K562 (cell line): ENCODE results near the gene ADIG. TPM values are rescaled to one million over a fixed set of nuclear protein-coding genes. Genes with fewer than 3 reads are reported as not detected.

Source experiments
- ATAC-seq: fragments of 200-7000 bp; cut with Tn5 transposase; 3 replicates; pipeline ENCODE4 v1.9.1; 2020; ENCODE audit warnings: moderate library complexity
- BruUV-seq: library from RNA; stranded (reverse); fragments of 400-500 nt; replicated peaks from 2 replicates; lab custom pipeline; 2021; lab: Mats Ljungman, UMichigan
- CTCF ChIA-PET: fragments of 300-600 bp; formaldehyde crosslinking; extraction: SDS; loops from one replicate; lab custom pipeline; 2021; ENCODE audit warnings: low intra/inter-chr PET ratio; lab: Yijun Ruan, JAX
- POLR2A ChIA-PET: fragments of 300-600, 350-650 bp; sonication (Branson Sonifier 250); formaldehyde crosslinking; extraction: SDS; loops from one replicate; lab custom pipeline; 2021; ENCODE audit warnings: antibody characterized with exemption, inconsistent platforms; lab: Yijun Ruan, JAX
- DNase-seq, 4 experiments: peaks; one replicate each; pipeline versions ENCODE4 v3.0.0 to v3.0.0-alpha.2; 2011 to 2018; ENCODE audit warnings: low spot score in 3 of 4, mixed read lengths in 3 of 4; ENCODE audit errors: extremely low read depth in 1 of 4
- FAIRE-seq: peaks from 2 replicates; lab custom pipeline; 2011; peaks lifted over from hg19 to GRCh38; lab: Jason Lieb, UNC
- H2AFZ ChIP-seq: 2 replicates; pipeline ENCODE4 v1.6.0; 2011; ENCODE audit warnings: low read depth, low read length, control low read depth, inconsistent platforms
- H3K27ac ChIP-seq: fragments of 200-600 bp; 3 replicates; pipeline ENCODE4 v1.8.0; 2011; ENCODE audit warnings: low read depth, mild to moderate bottlenecking, control low read depth, inconsistent platforms, low read length, moderate library complexity, mixed read lengths; ENCODE audit errors: extremely low read depth
- H3K27me3 ChIP-seq, 2 experiments: fragments of 300-600 bp in 1 of 2; 2 replicates in 1 of 2; 3 replicates in 1 of 2; pipeline versions ENCODE4 v1.6.0 to v1.8.0; 2011; ENCODE audit warnings: inconsistent platforms in 2 of 2, low read length in 2 of 2, mild to moderate bottlenecking in 1 of 2, mixed read lengths in 1 of 2, moderate library complexity in 1 of 2; ENCODE audit not compliant: control insufficient read depth in 2 of 2, insufficient read depth in 2 of 2
- H3K36me3 ChIP-seq: fragments of 300-600 bp; 3 replicates; pipeline ENCODE4 v1.8.0; 2011; ENCODE audit warnings: mild to moderate bottlenecking, low read length, inconsistent platforms; ENCODE audit not compliant: control insufficient read depth, insufficient read depth
- H3K4me1 ChIP-seq, 2 experiments: fragments of 200-600 bp in 1 of 2; replicated peaks in 1 of 2; 2 replicates in 1 of 2; 3 replicates in 1 of 2; pipeline versions ENCODE4 v1.5.1 to v1.8.0; 2011; ENCODE audit warnings: inconsistent platforms in 2 of 2, low read length in 2 of 2, mild to moderate bottlenecking in 1 of 2, mixed read lengths in 1 of 2, moderate library complexity in 1 of 2; ENCODE audit not compliant: control insufficient read depth in 2 of 2, insufficient read depth in 2 of 2
- H3K4me2 ChIP-seq: 2 replicates; pipeline ENCODE4 v1.6.1; 2011; ENCODE audit warnings: low read length, control low read depth, inconsistent platforms, mixed read lengths; ENCODE audit not compliant: insufficient read depth
- H3K4me3 ChIP-seq: fragments of 200-600 bp; sonication (generic), shearing (Covaris generic); 2 replicates; pipeline ENCODE4 v1.5.1; 2016; ENCODE audit warnings: control low read depth, inconsistent platforms
- H3K79me2 ChIP-seq: fragments of 200-600 bp; 3 replicates; pipeline ENCODE4 v1.8.0; 2011; ENCODE audit warnings: low read length, inconsistent platforms; ENCODE audit not compliant: control insufficient read depth, insufficient read depth
- H3K9ac ChIP-seq, 2 experiments: 2 replicates each; pipeline versions ENCODE4 v1.6.0 to v1.6.1; 2011; ENCODE audit warnings: low read depth in 2 of 2, low read length in 2 of 2, control low read depth in 1 of 2, inconsistent platforms in 1 of 2, mild to moderate bottlenecking in 1 of 2, mixed read lengths in 1 of 2; ENCODE audit not compliant: insufficient read depth in 1 of 2
- H3K9me1 ChIP-seq: one replicate; pipeline ENCODE4 v1.6.0; 2011; ENCODE audit warnings: inconsistent platforms, mild to moderate bottlenecking, low read length, moderate library complexity; ENCODE audit not compliant: control insufficient read depth, insufficient read depth
- H3K9me3 ChIP-seq: replicated peaks from 2 replicates; pipeline ENCODE4 v1.5.1; 2011; ENCODE audit warnings: low read depth, low read length, inconsistent platforms; ENCODE audit not compliant: control insufficient read depth, insufficient read depth
- H4K20me1 ChIP-seq: replicated peaks from 2 replicates; pipeline ENCODE4 v1.6.1; 2011; ENCODE audit warnings: low read length, inconsistent platforms, mixed read lengths; ENCODE audit not compliant: control insufficient read depth, insufficient read depth
- CXXC5 ChIP-seq: fragments of 250-450 bp; sonication (Bioruptor Pico); IDR thresholded peaks from 2 replicates; pipeline ENCODE4 v1.8.0; 2022; ENCODE audit warnings: inconsistent platforms, mild to moderate bottlenecking, moderate library complexity
- MTF1 ChIP-seq: fragments of 250-450 bp; sonication (Bioruptor Pico); IDR thresholded peaks from 2 replicates; pipeline ENCODE4 v1.9.0; 2021; ENCODE audit warnings: moderate library complexity, mild to moderate bottlenecking, inconsistent platforms, borderline replicate concordance
- OTX1 ChIP-seq: fragments of 450-650 bp; formaldehyde crosslinking; IDR thresholded peaks from 2 replicates; pipeline ENCODE4 v1.4.0; 2022; ENCODE audit warnings: mild to moderate bottlenecking
- RBM25 ChIP-seq: fragments of 200-400 bp; formaldehyde crosslinking; IDR thresholded peaks from 2 replicates; pipeline ENCODE4 v1.6.1; 2018; ENCODE audit warnings: low read length, low read depth, moderate library complexity; ENCODE audit not compliant: severe bottlenecking
- TOE1 ChIP-seq, 2 experiments: fragments of 450-650 bp in 1 of 2; sonication (generic) in 1 of 2; formaldehyde crosslinking in 1 of 2; IDR thresholded peaks; 2 replicates each; pipeline versions ENCODE4 v1.7.1 to v1.8.0; 2016 to 2022; ENCODE audit warnings: borderline replicate concordance in 2 of 2, mild to moderate bottlenecking in 2 of 2, antibody characterized with exemption in 1 of 2, inconsistent platforms in 1 of 2, low read depth in 1 of 2, missing genetic modification reagents in 1 of 2, moderate library complexity in 1 of 2
- ZNF184 ChIP-seq: sonication (generic); formaldehyde crosslinking; IDR thresholded peaks from 2 replicates; pipeline ENCODE4 v1.5.0; 2020; ENCODE audit warnings: missing genetic modification reagents
- WGBS: fragments of 100-300 bp; shearing (Covaris generic); methylation state at CpG from one replicate; pipeline ENCODE4 v1.1.6; 2016; ENCODE audit warnings: low coverage, mixed read lengths; ENCODE audit not compliant: insufficient coverage; ENCODE audit errors: missing lambda C conversion rate; 5-methylcytosine and 5-hydroxymethylcytosine counted together
- in situ Hi-C: fragments of 300-500 bp; cut with MboI; formaldehyde crosslinking; loops from 4 replicates; pipeline ENCODE4 v1.15.0; 2018; ENCODE audit warnings: inconsistent platforms, mixed read lengths
- intact Hi-C: fragments of 100-400 bp; cut with micrococcal nuclease; formaldehyde crosslinking; loops from 2 replicates; pipeline ENCODE4 v1.14.2; 2022
- polyA plus RNA-seq, 8 experiments: library from polyadenylated mRNA; depleted of rRNA in 4 of 8; stranded (reverse) in 5 of 8; unstranded in 3 of 8; fragments of >200 nt; fragmentation: Nextera tagmentation in 2 of 8; fragmentation: Illumina TruSeq in 1 of 8; extraction: Ambion mirVana in 2 of 8; extraction: Trizol in 1 of 8; gene quantifications; 2 replicates each; pipeline versions ENCODE4 v1.2.1 to v1.2.3, GENCODE V29; 2011 to 2014; ENCODE audit warnings: inconsistent platforms in 1 of 8, missing spikeins in 1 of 8
- total RNA-seq, 7 experiments: library from RNA; depleted of rRNA in 6 of 7; stranded (reverse); fragments of >200 nt in 6 of 7; fragmentation: Illumina TruSeq in 2 of 7; extraction: Trizol in 2 of 7; gene quantifications; 2 replicates each; pipeline versions ENCODE4 v1.2.1 to v1.2.3, GENCODE V29; 2011 to 2021; ENCODE audit warnings: low replicate concordance in 1 of 7

The ADIG gene
- total and polyA plus RNA-seq, 9 of the 15 experiments (the other 6 are each of a cell fraction or from before 2014, with no cell fraction given), result not detected

GRCh38 chr20:38615283-38615682 is 34.3 kb downstream of the ADIG start (continued):
- TF ChIP-seq ZNF184 (CRISPR knock-in tag), result no peak
- TF ChIP-seq TOE1 (IDR thresholded peaks at IDR 0.05; ENCODE audit: borderline replicate concordance), result no peak
- no peak for TF ChIP-seq TOE1 (CRISPR knock-in tag; IDR thresholded peaks at IDR 0.05; ENCODE audit: borderline replicate concordance, low read depth)
- TF ChIP-seq MTF1 (CRISPR knock-in tag), result no peak
- no peak for TF ChIP-seq CXXC5 (CRISPR knock-in tag)

- in situ Hi-C loops, result no loop called here
- intact Hi-C loops, result no loop called here
- Histone ChIP-seq H3K79me2 (no peaks in the 10 kb centered on the region), H3K36me3 (no peaks in the 10 kb centered on the region), H3K9ac (no peak overlapping the region), H4K20me1 (peaks cover 4% of the 10 kb centered on the region; the same call in 1 of the 2 replicates), H3K27ac (no peak overlapping the region), H2AFZ (no peak overlapping the region), H3K4me2 (no peak overlapping the region), H3K4me1 (no peaks in the 10 kb centered on the region), H3K9me3 (no peaks in the 10 kb centered on the region), H3K4me3 (no peak overlapping the region), H3K9me1 (no peaks in the 10 kb centered on the region), H3K27me3 (peaks cover 68 to 77% of the 10 kb centered on the region in 2 experiments)
- no TSS peak for BruUV-seq
- ATAC-seq (no peak), DNase-seq (no peak), FAIRE-seq (no peak)
- CTCF ChIA-PET, result no interaction called here
- TF ChIP-seq RBM25, result peak; percentile 79
- no peak for TF ChIP-seq OTX1 (CRISPR knock-in tag)
- POLR2A ChIA-PET, result interaction anchor here (0.6 to 1.4 kb wide), 3 partner anchors 13 to 338 kb away, joined by 3 read pairs; no protein-coding TSS in a partner anchor
- WGBS, result 17% methylated on average over 4 of the region's 4 CpGs
These were observed 35.5 kb downstream of the ADIG start for GRCh38 chr20:38616457-38616856.
